HG02610 (cell line): ENCODE data around the gene RBMS3.
A peak's percentile ranks its signal among the peaks of the same experiment; 100 is the strongest.

Experiments used
- ATAC-seq: cut with Tn5 transposase; IDR thresholded peaks from one replicate; pipeline ENCODE4 v1.9.1; 2021; ENCODE audit warnings: mild to moderate bottlenecking, moderate library complexity; ENCODE audit not compliant: unreplicated experiment

The RBMS3 gene

DNA sequence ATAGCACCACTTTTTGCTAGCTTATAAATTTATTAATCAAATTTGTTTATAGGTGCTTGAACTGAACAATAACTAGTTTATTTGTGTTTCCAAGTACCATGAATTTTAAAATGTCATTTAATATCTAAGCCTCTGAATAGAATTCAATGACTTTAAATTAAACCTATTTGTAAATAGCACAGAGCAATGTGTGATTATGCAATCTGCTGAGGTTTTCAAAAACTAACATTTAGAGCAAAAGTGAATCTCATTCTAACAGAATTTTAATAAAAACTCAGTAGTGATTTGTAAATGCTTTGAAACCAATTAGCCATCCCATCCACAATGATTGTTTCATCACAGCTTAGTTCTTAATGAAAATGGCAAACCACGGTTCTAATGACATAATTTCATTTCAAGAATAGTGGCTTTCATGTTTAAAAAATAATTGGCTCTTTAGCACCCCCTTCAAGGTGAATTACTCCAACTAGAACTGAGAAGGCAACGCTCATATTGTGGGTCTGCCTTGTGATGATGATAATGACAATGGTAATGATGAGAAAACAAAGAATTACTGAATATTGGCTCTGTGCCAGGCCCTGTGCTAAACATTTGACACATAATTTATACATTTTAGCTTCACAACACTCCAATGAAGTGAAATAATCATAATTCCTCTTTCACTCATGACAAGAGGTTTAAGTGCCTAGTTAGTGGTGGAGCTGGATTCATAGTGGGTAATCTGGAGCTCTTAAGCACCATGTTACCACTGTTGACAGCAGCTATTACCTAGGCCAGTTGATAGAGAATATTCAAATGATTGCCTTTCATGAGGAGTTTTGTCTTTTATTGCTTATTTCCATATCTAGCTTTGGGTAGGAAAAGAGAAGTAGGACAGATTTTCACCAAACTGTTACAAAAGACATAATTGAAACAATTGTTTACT lies 145.7 kb downstream of the RBMS3 start:
- no peak for ATAC-seq

DNA sequence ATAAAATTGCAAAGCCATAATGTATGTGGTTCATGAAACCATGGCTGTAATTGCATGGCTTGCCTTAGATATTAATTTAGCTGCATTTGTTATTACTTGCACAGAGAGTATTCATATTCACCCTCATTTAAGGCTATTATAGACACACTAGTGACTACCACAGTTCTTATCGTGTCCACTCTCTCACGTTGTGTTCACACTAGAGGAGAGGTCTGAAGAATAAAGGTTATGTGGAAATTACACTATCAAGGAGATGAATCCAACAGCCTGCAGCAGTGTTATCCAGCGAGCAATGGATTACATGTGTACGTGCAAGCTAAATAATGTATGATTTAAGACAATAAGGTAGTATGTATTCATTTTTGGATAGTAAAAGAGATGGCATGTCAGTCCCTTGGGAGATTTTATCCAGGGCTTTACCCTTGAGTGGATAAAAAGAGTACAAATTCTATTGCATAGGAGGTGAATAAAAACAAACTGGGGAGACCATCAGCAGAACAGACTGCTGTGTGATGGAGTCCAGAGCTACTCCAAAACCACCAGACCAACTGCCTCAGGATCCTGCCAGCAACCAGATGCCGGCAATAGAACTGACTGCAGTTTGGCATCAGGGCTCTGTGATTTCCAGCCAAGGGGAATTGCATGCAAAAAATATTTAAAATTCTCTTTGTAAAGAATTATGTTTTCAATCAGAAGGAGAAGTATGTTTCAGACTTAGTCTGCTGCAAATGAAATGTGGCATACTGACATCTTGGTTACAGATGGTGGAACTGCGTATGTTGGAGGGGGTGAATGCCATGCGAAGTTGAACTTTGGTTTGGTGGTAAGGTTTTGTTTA lies 146.6 kb downstream of the RBMS3 start:
- ATAC-seq = no peak

DNA sequence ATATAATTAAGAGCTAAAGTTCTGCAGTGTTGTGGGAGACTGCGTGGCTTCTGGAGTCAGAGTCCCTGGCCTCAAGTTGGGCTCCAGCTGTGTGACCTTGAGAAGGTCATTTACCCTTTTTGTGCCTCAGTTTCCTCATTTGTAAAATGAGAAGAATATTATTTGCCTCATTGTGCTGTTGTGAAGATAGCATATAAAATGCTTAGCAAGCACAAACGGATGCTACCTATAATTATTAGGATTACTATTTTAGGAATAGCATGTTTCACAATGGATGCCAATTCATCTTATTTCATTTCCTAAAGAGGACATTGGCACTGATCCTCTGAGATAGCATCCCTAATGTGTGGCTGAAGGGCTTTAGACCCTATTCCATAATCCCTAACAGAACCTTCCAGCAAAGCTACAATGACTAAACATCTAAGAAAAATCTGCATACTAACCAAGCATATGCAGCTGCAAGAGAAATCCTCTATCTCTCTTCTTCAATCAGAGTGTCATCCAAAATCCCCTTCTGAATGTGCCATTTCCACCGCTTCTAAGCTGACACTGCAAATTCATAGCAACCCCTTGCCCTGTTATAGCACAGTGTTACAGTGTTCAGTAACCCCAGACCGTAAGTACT lies 148.3 kb downstream of the RBMS3 start:
- no peak for ATAC-seq

DNA sequence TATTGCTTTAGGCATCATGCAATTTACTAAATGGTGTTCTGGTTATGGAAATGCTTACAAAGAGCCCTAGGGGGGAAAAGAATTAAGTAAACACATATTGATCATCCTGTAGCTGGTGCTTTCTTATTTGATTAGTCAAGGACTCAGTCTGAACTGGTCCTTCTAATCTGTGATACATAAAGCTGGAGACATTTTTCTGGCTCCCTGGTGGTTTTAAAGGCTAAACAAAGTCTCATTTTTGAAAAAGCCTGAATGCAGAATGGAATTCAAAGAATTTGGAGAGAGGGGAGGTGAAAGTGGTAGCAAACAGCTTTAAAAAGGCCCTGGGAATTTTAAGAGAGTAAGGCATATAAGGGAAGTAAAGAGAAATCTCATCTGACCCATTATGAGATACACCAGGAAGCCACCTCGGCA lies 149.7 kb downstream of the RBMS3 start:
- no peak for ATAC-seq

GRCh38 chr3:29436612-29437323 lies 155.9 kb downstream of the RBMS3 start:
- ATAC-seq = no peak

DNA sequence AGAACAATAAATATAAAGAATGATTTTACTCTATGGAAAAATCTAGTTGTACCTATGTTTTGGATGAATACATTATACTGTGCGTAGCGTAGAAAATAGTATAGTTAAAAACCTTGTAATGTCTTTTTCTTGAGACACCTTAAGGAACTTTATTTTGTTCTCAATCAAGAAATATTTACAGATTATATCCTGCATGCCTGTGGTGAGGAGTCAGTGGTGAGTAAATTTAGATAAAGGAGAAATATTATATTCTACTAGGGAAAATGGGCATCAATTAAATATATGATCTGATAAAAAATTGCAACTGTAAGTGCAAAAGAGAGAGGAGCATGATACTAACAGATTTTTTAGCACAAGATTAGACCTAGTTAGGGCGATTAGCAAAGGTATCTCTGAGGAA lies 157.7 kb downstream of the RBMS3 start:
- no peak for ATAC-seq

GRCh38 chr3:29440413-29441305 lies 159.8 kb downstream of the RBMS3 start:
- ATAC-seq = peak; percentile 41

- ATAC-seq = no peak
Measured at GRCh38 chr3:29441422-29441821, 160.6 kb downstream of the RBMS3 start.

DNA sequence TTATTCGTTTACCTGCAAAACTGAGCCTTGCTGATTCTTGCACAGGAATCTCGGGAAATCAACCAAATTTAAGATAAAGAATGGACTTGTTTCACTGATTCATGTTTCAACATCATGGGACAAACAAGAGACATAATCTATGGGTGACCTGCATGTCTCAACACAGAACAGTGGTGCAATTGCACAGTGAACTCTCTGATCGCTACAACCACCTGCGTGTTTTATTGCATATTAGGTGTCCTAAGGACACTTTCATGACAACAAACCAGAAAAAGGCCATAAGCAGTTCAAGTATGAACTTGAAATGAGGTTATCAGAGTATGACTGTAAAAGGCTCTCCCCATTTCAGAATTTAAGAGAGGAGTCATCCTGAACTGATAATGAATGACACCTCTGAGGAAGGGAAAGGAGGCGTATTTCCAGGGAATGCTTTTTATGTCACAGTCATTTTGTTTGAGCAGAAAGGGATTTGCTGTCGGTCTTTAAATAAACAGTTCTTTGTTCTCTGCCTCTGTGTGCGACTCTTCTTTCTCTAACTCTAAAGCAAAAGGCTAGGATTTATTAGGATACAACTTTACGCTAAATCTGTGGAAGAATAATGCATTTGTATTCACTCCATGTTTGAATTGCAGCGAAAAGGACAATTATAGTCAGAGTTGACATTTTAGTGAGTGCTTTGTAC lies 167.2 kb downstream of the RBMS3 start:
- ATAC-seq = no peak

- ATAC-seq = no peak
Measured at GRCh38 chr3:29451920-29452319, 171.0 kb downstream of the RBMS3 start.

DNA sequence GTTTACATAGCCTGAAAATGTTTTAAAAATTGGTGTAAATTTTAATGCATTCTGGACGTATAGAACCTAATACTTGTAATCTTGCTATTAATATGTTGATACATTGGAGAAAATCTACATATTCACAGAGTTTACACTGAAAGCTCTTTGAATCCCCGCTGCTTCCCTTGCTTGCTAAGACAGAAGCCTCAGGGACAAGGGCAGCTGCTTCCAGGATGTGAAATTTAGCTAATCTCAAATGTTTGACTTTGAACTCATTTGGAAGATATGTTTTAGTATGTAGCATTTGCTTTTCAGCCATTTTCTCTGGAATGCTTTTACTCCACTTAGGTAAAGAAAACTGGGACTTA lies 172.0 kb downstream of the RBMS3 start:
- ATAC-seq = no peak

DNA sequence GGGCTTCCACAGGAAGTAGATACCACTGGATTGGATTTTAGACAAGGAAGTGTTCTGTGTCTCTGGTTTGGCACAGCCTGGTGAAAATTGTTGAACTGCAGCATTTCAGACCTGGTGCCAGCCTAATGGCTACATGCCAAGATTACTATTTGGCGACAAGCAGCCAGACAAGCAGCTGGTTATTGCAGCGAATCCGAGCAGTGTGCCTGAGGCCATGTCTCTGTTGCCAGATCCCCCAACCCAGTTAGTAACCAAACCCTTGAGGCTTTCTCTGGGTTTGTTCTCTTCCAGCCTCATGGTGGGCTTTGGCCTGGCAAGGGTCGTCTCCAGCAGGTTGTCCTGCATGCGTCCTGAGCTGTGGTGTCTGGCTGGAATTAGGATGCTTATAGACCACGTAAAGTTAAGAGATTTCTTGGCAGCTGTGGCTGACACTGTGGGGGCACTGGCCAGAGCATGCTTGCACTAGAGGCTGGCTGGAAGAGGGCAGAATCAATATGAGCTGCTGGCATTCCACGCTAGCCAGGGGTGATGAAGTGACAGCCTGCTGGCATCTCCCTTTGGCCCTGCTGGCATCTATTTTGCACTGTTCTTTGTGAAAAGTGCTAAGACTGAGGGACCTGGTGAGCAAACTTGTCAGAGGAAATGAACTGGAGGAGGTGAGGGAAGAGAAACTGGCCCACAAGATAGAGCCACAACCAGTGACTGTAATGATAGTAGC lies 172.6 kb downstream of the RBMS3 start:
- no peak for ATAC-seq

DNA sequence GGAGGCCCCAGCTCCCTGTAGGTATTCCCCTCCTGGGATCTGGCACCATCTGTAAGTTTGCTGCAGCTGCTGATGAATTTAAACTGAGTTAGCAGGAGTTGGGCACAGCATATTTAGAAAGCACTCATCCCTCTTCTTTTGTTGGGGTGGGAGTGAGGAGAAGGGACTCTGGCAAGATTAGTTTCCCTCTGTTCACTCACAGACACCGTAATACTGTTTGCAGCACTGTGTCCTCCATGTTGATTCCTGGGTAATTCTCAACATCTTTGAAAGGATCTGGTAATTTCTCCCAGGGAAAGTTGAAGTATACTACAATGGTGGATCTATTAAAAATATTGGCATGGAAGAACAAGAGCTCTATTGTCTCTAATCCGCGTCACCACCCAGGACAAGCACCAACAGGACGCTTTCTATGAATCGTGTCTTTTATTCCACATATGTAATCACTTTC lies 173.3 kb downstream of the RBMS3 start:
- ATAC-seq = no peak

DNA sequence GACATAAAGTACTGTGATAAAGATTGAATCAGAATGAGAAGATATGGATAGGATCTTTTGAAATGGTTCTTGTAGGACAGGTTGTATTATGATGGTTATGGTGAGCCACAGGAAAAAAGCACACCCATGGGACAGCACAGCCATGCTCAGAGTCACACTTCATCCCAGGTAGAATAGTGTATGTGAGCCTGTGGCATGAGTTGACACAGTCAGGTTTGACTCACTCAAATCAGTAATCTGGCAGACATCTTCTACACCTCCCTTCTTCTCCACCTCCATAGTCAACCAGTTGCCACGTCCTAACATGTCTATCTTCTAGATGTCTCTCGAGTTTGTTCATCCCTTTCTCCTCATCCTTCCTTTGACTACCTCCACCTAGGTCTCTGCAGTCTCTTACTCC lies 176.0 kb downstream of the RBMS3 start:
- no peak for ATAC-seq

GRCh38 chr3:29463304-29463703 lies 182.4 kb downstream of the RBMS3 start:
- no peak for ATAC-seq

GRCh38 chr3:29465836-29466235 lies 185.0 kb downstream of the RBMS3 start:
- no peak for ATAC-seq

- no peak for ATAC-seq
Measured at GRCh38 chr3:29466442-29466841, 185.6 kb downstream of the RBMS3 start.

DNA sequence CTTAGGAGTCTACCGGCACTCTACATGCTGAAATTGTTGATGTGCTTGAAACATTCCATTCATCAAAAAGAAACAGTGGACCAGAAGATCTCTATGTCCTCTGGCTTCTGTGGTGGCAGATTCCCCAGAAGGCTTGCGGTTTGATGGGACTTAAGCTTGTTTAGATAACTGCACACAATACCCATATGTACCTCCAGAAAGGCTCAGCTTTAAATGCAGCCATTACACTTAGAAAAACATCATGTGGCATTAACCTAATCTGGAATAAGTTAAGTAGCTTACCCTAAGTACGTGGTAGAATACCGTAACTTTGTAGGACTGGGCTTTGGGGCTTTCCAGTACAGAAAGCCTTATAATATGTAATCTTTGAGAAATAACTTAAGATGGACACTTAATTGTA lies 187.3 kb downstream of the RBMS3 start:
- no peak for ATAC-seq
